B cell (primary cell): ENCODE measurements around the gene PCDH9.

Experiments
- EZH2 ChIP-seq: IDR thresholded peaks from 2 replicates; pipeline ENCODE4 v1.6.1; 2012; ENCODE audit warnings: borderline replicate concordance, low read depth, mild to moderate bottlenecking, moderate library complexity, low read length; ENCODE audit not compliant: insufficient read depth, poor library complexity, severe bottlenecking
- TF ChIP-seq, protein P1 (sequence below): fragments of 200-600 bp; IDR thresholded peaks from one replicate; pipeline ENCODE4 v1.8.0; 2022; ENCODE audit warnings: antibody characterized with exemption, mild to moderate bottlenecking

DNA sequence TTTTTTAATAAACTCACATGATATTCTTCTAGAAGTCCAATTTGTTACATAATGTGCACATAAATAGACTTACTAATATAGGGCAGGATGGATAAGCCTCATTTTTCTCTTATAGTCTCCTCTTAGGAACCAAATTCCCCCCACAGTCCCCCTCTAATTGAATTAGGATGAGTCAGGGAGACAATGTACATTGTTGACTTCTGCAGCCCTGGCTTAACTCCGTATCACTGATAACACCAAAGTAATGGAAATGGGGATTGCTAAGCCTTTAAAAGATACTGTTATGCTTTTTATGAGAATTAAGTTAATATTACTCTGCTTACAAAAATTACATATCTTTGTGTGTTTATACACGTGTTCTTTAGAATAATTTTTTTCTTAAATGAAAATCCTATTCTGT, 5.1 kb upstream of the PCDH9 start:
- TF ChIP-seq EZH2 = no peak
- TF ChIP-seq, protein P1, sequence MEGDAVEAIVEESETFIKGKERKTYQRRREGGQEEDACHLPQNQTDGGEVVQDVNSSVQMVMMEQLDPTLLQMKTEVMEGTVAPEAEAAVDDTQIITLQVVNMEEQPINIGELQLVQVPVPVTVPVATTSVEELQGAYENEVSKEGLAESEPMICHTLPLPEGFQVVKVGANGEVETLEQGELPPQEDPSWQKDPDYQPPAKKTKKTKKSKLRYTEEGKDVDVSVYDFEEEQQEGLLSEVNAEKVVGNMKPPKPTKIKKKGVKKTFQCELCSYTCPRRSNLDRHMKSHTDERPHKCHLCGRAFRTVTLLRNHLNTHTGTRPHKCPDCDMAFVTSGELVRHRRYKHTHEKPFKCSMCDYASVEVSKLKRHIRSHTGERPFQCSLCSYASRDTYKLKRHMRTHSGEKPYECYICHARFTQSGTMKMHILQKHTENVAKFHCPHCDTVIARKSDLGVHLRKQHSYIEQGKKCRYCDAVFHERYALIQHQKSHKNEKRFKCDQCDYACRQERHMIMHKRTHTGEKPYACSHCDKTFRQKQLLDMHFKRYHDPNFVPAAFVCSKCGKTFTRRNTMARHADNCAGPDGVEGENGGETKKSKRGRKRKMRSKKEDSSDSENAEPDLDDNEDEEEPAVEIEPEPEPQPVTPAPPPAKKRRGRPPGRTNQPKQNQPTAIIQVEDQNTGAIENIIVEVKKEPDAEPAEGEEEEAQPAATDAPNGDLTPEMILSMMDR = no peak
